PFSK-1 (cell line): Measurements from ENCODE around the gene GET4.

Experiments
- FOXP2 ChIP-seq: optimal IDR thresholded peaks from 2 replicates; pipeline ENCODE3; 2011; ENCODE audit warnings: borderline replicate concordance, control low read depth, inconsistent platforms; ENCODE audit not compliant: insufficient read depth; ENCODE audit errors: extremely low read length, extremely low read depth
- POLR2AphosphoS5 ChIP-seq: IDR thresholded peaks from 2 replicates; pipeline ENCODE4 v1.6.1; 2012; ENCODE audit warnings: low read depth, mild to moderate bottlenecking, control low read depth, low read length, moderate library complexity
- SIN3A ChIP-seq: IDR thresholded peaks from 2 replicates; pipeline ENCODE4 v1.6.1; 2012; ENCODE audit warnings: mild to moderate bottlenecking, low read length, moderate library complexity, borderline replicate concordance; ENCODE audit not compliant: insufficient read depth
- TAF1 ChIP-seq: IDR thresholded peaks from 2 replicates; pipeline ENCODE4 v1.6.1; 2012; ENCODE audit warnings: low read length, control low read depth, borderline replicate concordance; ENCODE audit not compliant: insufficient read depth

- no peak for TF ChIP-seq POLR2AphosphoS5
- no peak for TF ChIP-seq FOXP2
- TF ChIP-seq SIN3A, result no peak
- TF ChIP-seq TAF1, result no peak
Observed at GRCh38 chr7:867001-867405, 9.4 kb upstream of the GET4 start.
